ENCODE results near the gene RINL. TPM values are rescaled to one million over a fixed set of nuclear protein-coding genes. Genes with fewer than 3 reads are reported as not detected.

The RINL gene
- total and polyA plus RNA-seq, 2 of the 8 experiments (the other 6 are each of a cell fraction or from before 2014, with no cell fraction given) = 11.1 to 11.9 TPM

GRCh38 chr19:38850436-38850975 lies 27.6 kb downstream of the RINL start (continued):
- TF ChIP-seq CHD7 (IDR thresholded peaks at IDR 0.05; ENCODE audit: insufficient replicate concordance, low read length) (no peak), MAFK (IDR thresholded peaks at IDR 0.05; ENCODE audit: low read depth, low read length) (no peak), E2F6 (IDR thresholded peaks at IDR 0.05) (no peak), SRF (IDR thresholded peaks at IDR 0.05; ENCODE audit: low read depth, low read length) (0 out of 2 replicates have a peak, but pooled peaks have one; percentile 1), POLR2AphosphoS5 (IDR thresholded peaks at IDR 0.05; ENCODE audit: low read depth, low read length) (no peak; the same call in 1 of the 2 replicates), PHF8 (conservative IDR thresholded peaks at IDR 0.05; ENCODE audit: low read depth, low read length) (peak; percentile 29; the same call in 1 of the 2 replicates), POLR2A (IDR thresholded peaks at IDR 0.05; ENCODE audit: control extremely low read depth in 1 of 2, low read depth in 2 of 2, low read length in 2 of 2) (peak in 1 of 2 experiments; percentile 63; a peak in 2 of 3 replicates), CREB1 (IDR thresholded peaks at IDR 0.05) (peak; percentile 60; the same call in 1 of the 2 replicates), RNF2 (IDR thresholded peaks at IDR 0.05; ENCODE audit: borderline replicate concordance, low read depth, low read length, missing control alignments, poor library complexity, severe bottlenecking) (no peak), YY1 (IDR thresholded peaks at IDR 0.05; ENCODE audit: low read depth, low read length) (0 out of 2 replicates have a peak, but pooled peaks have one; percentile 28), ZNF274 (IDR thresholded peaks at IDR 0.05; ENCODE audit: borderline replicate concordance, extremely low read depth, low read length) (no peak)

All from H1 (cell line).